Effector CD4-positive, alpha-beta T cell (primary cell): ENCODE data around the gene RNFT2.

Source experiments
- DNase-seq: peaks from one replicate; pipeline ENCODE4 v3.0.0-alpha.2; 2020

The RNFT2 gene

DNA sequence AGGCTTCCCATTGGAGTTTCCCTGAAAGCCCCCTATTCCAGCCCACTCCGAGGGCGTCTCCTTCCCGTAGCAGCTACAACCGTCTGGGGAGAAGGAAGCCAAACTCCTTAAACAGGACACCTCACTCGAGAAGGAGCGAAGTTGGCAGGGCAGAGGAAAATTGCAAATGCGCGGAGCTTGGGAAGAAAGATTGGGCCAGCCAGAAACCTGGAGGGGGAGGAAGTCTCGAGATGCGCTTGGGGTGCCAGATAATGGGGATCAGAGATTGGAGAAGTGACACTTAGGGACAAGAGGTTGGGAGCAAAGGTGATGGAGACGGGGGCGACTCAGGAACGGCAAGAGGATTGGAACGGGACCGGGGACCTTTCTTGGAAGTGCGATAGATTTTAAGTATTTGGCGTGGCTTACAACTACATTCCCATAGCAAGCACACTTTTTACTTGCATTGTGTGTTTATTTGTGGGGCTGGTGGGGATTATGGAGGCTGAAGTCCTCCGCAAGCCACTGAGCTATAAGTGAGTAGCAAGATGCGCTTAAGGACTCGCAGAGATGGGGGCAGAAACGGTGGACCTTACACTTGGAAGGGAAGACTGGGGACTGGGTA lies 142.2 kb downstream of the RNFT2 start:
- DNase-seq: no peak

DNA sequence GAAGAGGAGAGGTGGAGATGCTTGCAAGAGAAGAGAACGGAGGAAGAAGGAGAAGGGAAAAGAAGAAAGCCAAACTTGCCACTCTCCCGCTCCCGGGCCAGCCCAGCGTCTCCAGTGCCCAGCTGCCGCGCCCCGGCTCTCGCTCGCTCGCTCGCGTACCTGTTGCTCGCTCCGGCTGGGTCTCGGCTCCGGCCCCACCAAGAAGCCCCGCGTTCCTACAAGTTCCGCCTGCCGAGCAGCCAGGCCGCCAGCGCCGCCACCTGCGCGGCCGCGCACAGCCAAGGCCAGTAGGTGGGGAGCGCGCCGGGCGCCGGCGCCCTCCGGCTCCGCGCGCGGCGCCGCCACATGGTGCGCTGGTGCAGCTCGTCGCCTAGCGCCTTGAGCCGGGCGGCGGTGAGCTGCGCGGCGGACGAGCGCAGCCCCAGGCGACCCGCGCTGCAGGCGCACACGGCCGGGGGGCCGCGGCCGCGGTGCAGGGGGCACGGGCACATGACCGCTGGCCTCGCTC lies 142.8 kb downstream of the RNFT2 start:
- no peak for DNase-seq

DNA sequence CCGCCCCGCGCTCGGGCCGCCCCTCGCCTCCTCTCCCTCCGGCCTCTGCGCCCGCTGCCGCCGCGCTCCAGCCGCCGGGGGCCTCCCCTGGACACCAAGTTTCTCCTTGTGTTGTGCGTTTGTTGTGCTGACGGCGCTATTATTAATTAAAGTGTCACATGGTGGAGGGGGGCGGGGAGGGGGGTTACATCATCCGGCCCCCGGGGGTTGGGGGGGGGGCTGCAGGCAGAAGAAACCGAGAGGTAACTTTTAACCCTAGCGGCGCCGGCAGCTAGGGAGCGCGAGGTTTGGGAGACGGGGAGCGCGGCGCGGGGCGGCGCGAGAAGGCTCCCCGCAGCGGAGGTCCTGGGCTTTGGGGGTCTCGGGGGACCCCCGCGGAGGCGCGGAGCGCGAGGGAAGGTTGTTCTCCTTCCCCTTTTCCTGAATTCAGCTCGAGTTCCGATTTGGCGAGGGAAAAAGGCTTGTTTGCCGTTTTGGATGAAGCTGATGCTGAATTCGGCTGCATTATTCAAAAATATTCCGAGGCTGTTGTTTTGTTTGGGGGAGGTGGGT lies 143.3 kb downstream of the RNFT2 start, which contains the start of gene HRK:
Gene HRK, minus strand, starts transcription at position 117 of the 552 bp plus-strand sequence. CDS start 134 bp downstream, outside the sequence.
- no peak for DNase-seq

GRCh38 chr12:116881877-116882507 lies 143.9 kb downstream of the RNFT2 start:
- no peak for DNase-seq

GRCh38 chr12:116882742-116883141 lies 144.6 kb downstream of the RNFT2 start:
- DNase-seq: no peak

GRCh38 chr12:116884871-116885270 lies 146.8 kb downstream of the RNFT2 start:
- no peak for DNase-seq

GRCh38 chr12:116885491-116885890 lies 147.4 kb downstream of the RNFT2 start:
- no peak for DNase-seq

- no peak for DNase-seq
These were observed 149.1 kb downstream of the RNFT2 start for GRCh38 chr12:116887244-116887643.

GRCh38 chr12:116887897-116888296 lies 149.8 kb downstream of the RNFT2 start:
- DNase-seq: no peak

- DNase-seq: no peak
These were observed 152.2 kb downstream of the RNFT2 start for GRCh38 chr12:116890330-116890729.

- DNase-seq: no peak
These were observed 152.9 kb downstream of the RNFT2 start for GRCh38 chr12:116891019-116891418.

- no peak for DNase-seq
These were observed 154.4 kb downstream of the RNFT2 start for GRCh38 chr12:116892349-116893140.

- no peak for DNase-seq
These were observed 156.8 kb downstream of the RNFT2 start for GRCh38 chr12:116894913-116895312.

- no peak for DNase-seq
These were observed 158.4 kb downstream of the RNFT2 start for GRCh38 chr12:116896411-116896924.

- no peak for DNase-seq
These were observed 159.4 kb downstream of the RNFT2 start for GRCh38 chr12:116897476-116897875.

GRCh38 chr12:116898669-116899068 lies 160.6 kb downstream of the RNFT2 start:
- DNase-seq: no peak

- no peak for DNase-seq
These were observed 163.5 kb downstream of the RNFT2 start for GRCh38 chr12:116901612-116902011.
